GM18511 (cell line): ENCODE data around the gene NEDD9.
A peak's percentile ranks its signal among the peaks of the same experiment; 100 is the strongest.

Experiments used
- ATAC-seq: cut with Tn5 transposase; IDR thresholded peaks from one replicate; pipeline ENCODE4 v1.9.1; 2021; ENCODE audit warnings: mild to moderate bottlenecking, moderate library complexity; ENCODE audit not compliant: unreplicated experiment

Gene NEDD9

DNA sequence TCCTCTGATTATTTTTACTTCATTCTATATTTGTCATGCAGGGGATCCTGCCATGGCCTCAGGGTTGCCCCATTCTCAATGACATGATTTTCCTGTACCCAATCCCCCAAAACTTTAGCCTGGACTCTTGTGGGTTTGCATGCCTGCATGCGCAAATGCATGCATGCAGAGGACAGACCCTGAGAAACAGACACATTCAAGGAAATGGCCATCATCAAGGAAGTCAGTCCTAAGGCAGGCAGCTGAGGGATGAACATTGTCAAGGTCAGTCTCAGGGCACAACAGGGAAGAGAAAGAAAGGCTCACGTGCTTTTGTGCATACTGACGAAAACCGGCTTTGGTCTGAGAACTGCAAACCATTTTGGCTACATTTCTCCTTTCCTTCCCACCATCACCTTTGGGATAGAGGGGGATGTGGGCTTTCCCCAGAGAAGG is 13.1 kb downstream of the NEDD9 start:
- ATAC-seq, result no peak

GRCh38 chr6:11218538-11219399 is 13.7 kb downstream of the NEDD9 start:
- ATAC-seq, result no peak

DNA sequence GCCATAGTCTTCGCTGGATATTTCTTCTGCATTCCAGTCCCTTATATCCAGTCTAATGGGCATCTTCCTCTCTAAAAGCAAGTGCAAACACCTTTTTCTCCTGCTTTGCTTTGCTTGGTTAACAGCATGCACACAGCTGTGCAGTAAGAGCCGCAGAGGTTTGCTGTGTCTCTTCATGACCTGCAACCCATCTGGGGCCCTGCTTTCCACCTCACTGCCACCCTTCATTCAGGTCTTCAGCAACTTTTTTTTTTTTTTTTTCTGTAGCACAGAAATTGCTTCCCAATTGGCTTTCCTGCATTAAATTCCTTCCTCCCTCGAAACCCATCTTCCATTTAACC is 14.4 kb downstream of the NEDD9 start:
- no peak for ATAC-seq

- ATAC-seq, result peak; percentile 81
Observed at GRCh38 chr6:11217360-11218101, 14.9 kb downstream of the NEDD9 start.

- ATAC-seq, result no peak
Observed at GRCh38 chr6:11215773-11216172, 16.7 kb downstream of the NEDD9 start.

GRCh38 chr6:11214901-11215300 is 17.6 kb downstream of the NEDD9 start:
- no peak for ATAC-seq

DNA sequence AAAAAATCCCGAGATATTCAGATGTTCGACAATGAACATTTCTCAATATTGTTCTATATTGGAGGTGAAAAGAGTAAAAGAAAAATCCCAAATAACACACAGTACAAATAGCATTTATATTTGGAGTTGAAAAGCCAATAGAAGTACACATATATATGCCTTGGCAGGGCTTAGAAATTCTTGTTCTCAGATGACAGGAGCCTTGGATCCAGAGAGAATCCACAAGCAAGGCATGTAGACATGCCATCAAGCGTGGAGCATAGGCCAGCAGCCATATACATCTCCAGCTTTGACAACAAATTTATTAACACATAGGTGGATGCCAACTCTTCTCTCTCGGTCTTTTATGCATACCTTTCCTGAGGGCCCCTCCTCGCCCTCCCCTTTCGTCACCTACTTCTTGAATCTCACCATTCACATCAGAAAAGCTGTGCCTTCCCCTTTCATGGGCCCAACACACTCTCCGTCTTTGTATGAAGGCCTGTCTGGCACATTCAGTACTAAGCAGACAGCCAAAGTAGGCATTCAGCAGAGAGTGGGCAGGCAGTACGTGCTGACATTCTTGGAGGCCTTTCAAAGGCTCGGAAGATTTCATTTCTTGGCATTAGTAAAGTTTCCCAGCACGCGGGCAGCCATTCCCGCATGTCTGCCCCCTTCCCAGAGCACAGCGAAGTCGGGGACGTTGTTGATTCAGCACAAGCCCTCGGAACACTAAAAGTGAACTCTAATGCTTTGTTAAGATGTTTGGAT is 18.2 kb downstream of the NEDD9 start:
- ATAC-seq, result no peak

DNA sequence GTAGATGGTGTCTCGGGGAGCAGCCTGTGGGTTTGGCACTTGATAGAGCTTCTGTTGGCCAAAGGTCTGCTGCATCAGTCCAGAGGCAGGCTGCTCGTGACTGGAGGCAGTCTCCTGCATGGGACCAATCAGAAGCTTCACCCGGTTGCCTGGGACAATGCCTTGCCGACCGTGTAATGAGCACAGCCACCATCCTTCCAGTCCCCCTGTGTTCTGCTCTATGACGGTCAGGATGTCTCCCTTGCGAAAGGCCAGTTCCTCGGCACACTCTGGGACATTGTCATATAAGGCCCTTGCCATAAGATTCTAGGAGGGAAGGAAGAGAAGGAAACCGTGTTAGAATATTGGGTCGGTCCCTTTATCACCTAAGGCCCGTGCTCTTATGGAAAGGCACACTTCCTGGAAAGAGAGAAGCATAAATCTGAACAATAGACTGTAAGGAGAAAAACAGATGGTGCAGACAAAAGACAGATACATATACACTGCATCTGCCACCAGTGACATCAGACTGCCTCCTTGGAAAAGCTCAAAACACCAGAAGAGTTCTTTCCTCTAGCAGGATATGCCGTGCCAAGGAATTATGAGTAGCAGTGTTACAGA is 18.9 kb downstream of the NEDD9 start:
- ATAC-seq, result no peak

GRCh38 chr6:11212664-11213063 is 19.8 kb downstream of the NEDD9 start:
- ATAC-seq, result no peak

GRCh38 chr6:11211254-11211653 is 21.2 kb downstream of the NEDD9 start:
- ATAC-seq, result no peak

- no peak for ATAC-seq
Observed at GRCh38 chr6:11210386-11211138, 21.9 kb downstream of the NEDD9 start.

GRCh38 chr6:11209906-11210305 is 22.6 kb downstream of the NEDD9 start:
- ATAC-seq, result no peak

DNA sequence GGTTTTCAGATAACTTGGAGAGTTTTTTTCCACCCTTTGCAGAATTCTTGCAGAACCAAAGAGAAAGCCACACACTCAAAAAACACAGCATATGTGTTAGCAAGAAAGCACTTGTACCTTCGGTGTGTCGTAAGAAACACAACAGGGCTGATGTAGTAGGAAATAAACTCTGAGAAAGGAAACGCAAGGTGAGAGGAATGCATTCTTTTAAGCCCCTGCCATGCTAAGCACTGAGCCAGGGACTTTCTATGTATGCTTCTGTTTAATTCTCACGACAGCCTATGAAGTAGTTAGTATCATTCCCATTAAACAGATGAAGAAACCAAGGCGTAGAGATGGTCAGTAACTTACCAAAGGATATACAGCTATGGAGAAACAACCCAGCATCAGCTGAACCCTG is 23.1 kb downstream of the NEDD9 start:
- no peak for ATAC-seq

GRCh38 chr6:11208854-11209253 is 23.6 kb downstream of the NEDD9 start:
- ATAC-seq, result no peak

GRCh38 chr6:11208267-11208666 is 24.2 kb downstream of the NEDD9 start:
- no peak for ATAC-seq

DNA sequence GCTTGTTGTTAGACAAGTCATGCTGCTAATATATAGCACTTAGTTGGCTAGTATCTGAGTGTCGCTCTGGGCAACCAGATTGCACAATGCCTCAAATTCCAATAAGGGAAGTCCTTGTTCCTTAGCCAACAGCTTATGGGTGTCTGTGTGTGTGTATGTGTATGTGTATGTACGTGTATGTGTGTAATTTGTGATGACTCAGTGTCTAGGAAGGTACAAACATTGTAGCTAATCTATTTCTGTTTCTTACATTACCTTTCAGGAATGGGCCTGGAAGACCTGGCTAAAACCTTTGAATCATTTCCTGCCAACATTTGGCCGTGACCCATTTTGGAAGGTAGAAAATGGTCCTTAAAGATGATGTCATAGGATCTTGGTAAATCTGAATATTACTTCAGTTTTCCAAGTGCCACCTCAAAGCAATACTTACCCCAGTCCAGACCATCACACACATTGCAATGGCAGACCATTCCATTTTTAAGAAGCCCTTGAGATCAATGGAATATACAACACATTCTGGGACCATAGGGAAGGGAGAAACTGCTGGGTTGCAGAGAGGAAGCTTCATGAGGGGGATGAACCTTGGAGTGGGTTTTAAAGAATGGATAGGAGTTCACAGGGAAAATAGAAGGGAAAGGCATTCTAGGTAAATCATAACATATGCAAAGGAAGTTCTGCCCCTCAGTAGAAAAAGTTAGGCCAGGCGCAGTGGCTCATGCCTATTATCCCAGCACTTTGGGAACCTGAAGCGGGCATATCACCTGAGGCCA is 25.1 kb downstream of the NEDD9 start:
- ATAC-seq, result no peak

DNA sequence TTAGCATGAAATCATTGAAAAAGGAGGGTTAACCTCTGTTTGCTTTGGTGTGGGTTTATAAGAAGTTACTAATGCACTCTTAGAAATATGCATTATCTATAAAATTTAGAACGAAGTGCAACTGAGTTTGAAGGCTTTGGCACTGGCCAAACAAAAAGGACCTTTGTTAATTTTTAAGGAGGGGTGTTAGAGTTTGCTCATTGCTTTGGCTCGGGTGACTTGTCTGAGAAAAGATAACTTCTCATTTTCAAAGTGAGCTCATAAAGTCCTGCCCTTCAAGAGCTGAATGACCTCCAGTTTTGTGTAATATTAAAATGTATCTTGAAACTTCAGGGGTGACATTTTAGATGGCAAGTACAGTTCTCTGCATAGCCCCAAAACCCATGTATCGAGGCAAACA is 25.9 kb downstream of the NEDD9 start:
- ATAC-seq, result no peak

DNA sequence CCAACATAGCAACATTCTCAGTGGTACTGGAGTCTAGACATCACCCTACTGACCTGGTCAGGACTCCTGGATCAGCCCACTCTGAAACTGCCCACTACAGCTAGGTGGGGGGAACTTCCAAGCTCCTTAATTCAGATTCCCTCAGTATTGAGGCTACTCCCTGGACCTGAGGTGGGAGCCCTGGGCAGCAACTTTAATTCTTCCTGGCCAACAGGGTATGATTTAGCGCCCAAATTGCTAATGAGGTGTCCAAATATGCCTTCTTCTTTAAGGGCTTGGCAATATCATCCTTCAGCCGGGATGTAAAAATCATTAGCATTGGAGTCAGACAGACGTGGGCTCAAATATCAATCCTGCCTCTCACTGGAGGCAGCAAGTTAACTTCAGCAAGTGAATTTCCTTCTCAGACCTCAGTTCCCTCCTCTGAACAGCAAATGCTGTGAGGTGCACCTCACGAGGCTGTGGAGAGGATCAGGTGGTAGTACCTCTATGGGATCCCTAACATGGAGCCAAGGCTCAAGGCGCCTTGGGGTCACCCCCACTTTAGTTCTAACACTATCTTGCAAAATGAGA is 27.6 kb downstream of the NEDD9 start:
- ATAC-seq, result no peak

- ATAC-seq, result no peak
Observed at GRCh38 chr6:11204005-11204399, 28.5 kb downstream of the NEDD9 start.
